Umbilical cord (tissue), 2 donors: ENCODE data around the gene ZDHHC11. TPM values are rescaled to one million over a fixed set of nuclear protein-coding genes. Genes with fewer than 3 reads are reported as not detected.
"Not testable (repeated sequence)": the region's sequence is repeated elsewhere in the genome, so short reads cannot be mapped to it uniquely, and the experiment has no call there.

ENCODE experiments used
- DNase-seq: peaks from one replicate; pipeline ENCODE4 v3.0.0-alpha.2; 2015; ENCODE audit warnings: low spot score
- total RNA-seq: library from RNA; depleted of rRNA; stranded (reverse); fragments of >200 nt; gene quantifications from one replicate; pipeline ENCODE4 v1.2.3, GENCODE V29; 2014; ENCODE audit warnings: low replicate concordance; ENCODE audit not compliant: insufficient read depth

ZDHHC11 gene
- total RNA-seq, 1 donor from 2014 or later: not detected

GRCh38 chr5:859798-860296 lies 9.1 kb upstream of the ZDHHC11 start:
- DNase-seq: no peak

GRCh38 chr5:859391-859790 lies 8.6 kb upstream of the ZDHHC11 start:
- no peak for DNase-seq

GRCh38 chr5:858726-859125 lies 7.9 kb upstream of the ZDHHC11 start:
- no peak for DNase-seq

GRCh38 chr5:856531-857425 lies 6.0 kb upstream of the ZDHHC11 start:
- no peak for DNase-seq

- no peak for DNase-seq
Measured at GRCh38 chr5:855771-856530, 5.2 kb upstream of the ZDHHC11 start.

GRCh38 chr5:854966-855743 lies 4.4 kb upstream of the ZDHHC11 start:
- DNase-seq: no peak

- DNase-seq: no peak
Measured at GRCh38 chr5:854217-854616, 3.4 kb upstream of the ZDHHC11 start.

- DNase-seq: not testable (repeated sequence)
Measured at GRCh38 chr5:853416-854090, 2.8 kb upstream of the ZDHHC11 start.

GRCh38 chr5:852431-853401 lies 1.9 kb upstream of the ZDHHC11 start:
- DNase-seq: no peak

- DNase-seq: no peak
Measured at GRCh38 chr5:852018-852417, 1.2 kb upstream of the ZDHHC11 start.

- DNase-seq: no peak
Measured at GRCh38 chr5:851553-851952, 767 bp upstream of the ZDHHC11 start.

GRCh38 chr5:851076-851475 lies 290 bp upstream of the ZDHHC11 start:
- no peak for DNase-seq

- DNase-seq: peak; percentile 57
Measured at GRCh38 chr5:849651-850301, 1.0 kb downstream of the ZDHHC11 start.

GRCh38 chr5:848671-849111 lies 2.1 kb downstream of the ZDHHC11 start:
- no peak for DNase-seq

- not testable (repeated sequence) for DNase-seq
Measured at GRCh38 chr5:847736-848135, 3.0 kb downstream of the ZDHHC11 start.

- DNase-seq: not testable (repeated sequence)
Measured at GRCh38 chr5:847212-847611, 3.6 kb downstream of the ZDHHC11 start.

GRCh38 chr5:846602-847091 lies 4.1 kb downstream of the ZDHHC11 start:
- not testable (repeated sequence) for DNase-seq

- DNase-seq: not testable (repeated sequence)
Measured at GRCh38 chr5:845676-846601, 4.8 kb downstream of the ZDHHC11 start.
